Dermis microvascular lymphatic vessel endothelial cell (primary cell): ENCODE results near the gene INPP5K. TPM values are rescaled to one million over a fixed set of nuclear protein-coding genes. Genes with fewer than 3 reads are reported as not detected.

Experiments
- DNase-seq, 2 donors: peaks; one replicate each; pipeline versions ENCODE4 v3.0.0 to v3.0.0-alpha.2; 2010; ENCODE audit warnings: low read depth in 2 of 2
- total RNA-seq: library from RNA; depleted of rRNA; stranded (reverse); fragments of >200 nt; gene quantifications from 2 replicates; pipeline ENCODE4 v1.2.1, GENCODE V29; 2014

INPP5K gene
- total RNA-seq, 1 donor from 2014 or later = 49.6 TPM

GRCh38 chr17:1486802-1487695, 29.4 kb downstream of the INPP5K start:
- peak in 1 of 2 donors; percentile 43 for DNase-seq

GRCh38 chr17:1485423-1486376, 30.7 kb downstream of the INPP5K start:
- peak in 1 of 2 donors; percentile 65 for DNase-seq

- peak in 1 of 2 donors; percentile 35 for DNase-seq
Measured at GRCh38 chr17:1484676-1485422, 31.6 kb downstream of the INPP5K start.

GRCh38 chr17:1484060-1484535, 32.3 kb downstream of the INPP5K start:
- DNase-seq = no peak

- no peak for DNase-seq
Measured at GRCh38 chr17:1482680-1483079, 33.7 kb downstream of the INPP5K start.

- DNase-seq = no peak
Measured at GRCh38 chr17:1481736-1482135, 34.7 kb downstream of the INPP5K start.

- DNase-seq = no peak
Measured at GRCh38 chr17:1480747-1481465, 35.5 kb downstream of the INPP5K start.

- DNase-seq = no peak
Measured at GRCh38 chr17:1478418-1478817, 38.0 kb downstream of the INPP5K start.

GRCh38 chr17:1475321-1475854, 41.0 kb downstream of the INPP5K start:
- DNase-seq = no peak

- peak in 1 of 2 donors; percentile 58 for DNase-seq
Measured at GRCh38 chr17:1474402-1475189, 41.8 kb downstream of the INPP5K start.

GRCh38 chr17:1473841-1474240, 42.6 kb downstream of the INPP5K start:
- no peak for DNase-seq

- no peak for DNase-seq
Measured at GRCh38 chr17:1473170-1473569, 43.2 kb downstream of the INPP5K start.

GRCh38 chr17:1471911-1472821, 44.2 kb downstream of the INPP5K start:
- DNase-seq = no peak

GRCh38 chr17:1471490-1471889, 44.9 kb downstream of the INPP5K start:
- DNase-seq = no peak

- DNase-seq = no peak
Measured at GRCh38 chr17:1470755-1471462, 45.5 kb downstream of the INPP5K start.

- DNase-seq = no peak
Measured at GRCh38 chr17:1470071-1470754, 46.2 kb downstream of the INPP5K start.

- no peak for DNase-seq
Measured at GRCh38 chr17:1469231-1469852, 47.1 kb downstream of the INPP5K start.
